ENCODE results near the gene WDTC1.

WDTC1 gene

GRCh38 chr1:27346991-27347624 lies 112.7 kb downstream of the WDTC1 start:
- H3K4me1 ChIP-seq (ENCODE audit: control insufficient read depth, insufficient read depth, low read length): peaks cover 15% of the 10 kb centered on the region
- no peak overlapping the region for H3K4me3 ChIP-seq (ENCODE audit: low read depth, low read length)

GRCh38 chr1:27348861-27349783 lies 114.7 kb downstream of the WDTC1 start:
- Histone ChIP-seq H3K27ac (ENCODE audit: low read depth, low read length) (peak overlapping the region; percentile 47), H3K4me3 (ENCODE audit: low read depth, low read length) (peak overlapping the region; percentile 63), H3K4me1 (ENCODE audit: control insufficient read depth, insufficient read depth, low read length) (peaks cover 9% of the 10 kb centered on the region; the same call in 1 of the 2 replicates), H3K27me3 (ENCODE audit: control insufficient read depth, insufficient read depth, low read length) (peaks cover 15% of the 10 kb centered on the region), H3K9ac (ENCODE audit: low read depth, low read length) (peak overlapping the region; percentile 29; the same call in 1 of the 2 replicates), H3K9me3 (ENCODE audit: control insufficient read depth, insufficient read depth, low read length) (no peaks in the 10 kb centered on the region), H3K36me3 (ENCODE audit: control insufficient read depth, insufficient read depth, low read length) (no peaks in the 10 kb centered on the region)

More at GRCh38 chr1:27346991-27347624, 112.7 kb downstream of the WDTC1 start:
- Histone ChIP-seq H3K9ac (ENCODE audit: low read depth, low read length) (no peak overlapping the region), H3K27me3 (ENCODE audit: control insufficient read depth, insufficient read depth, low read length) (peaks cover 15% of the 10 kb centered on the region), H3K36me3 (ENCODE audit: control insufficient read depth, insufficient read depth, low read length) (no peaks in the 10 kb centered on the region), H3K27ac (ENCODE audit: low read depth, low read length) (no peak overlapping the region), H3K9me3 (ENCODE audit: control insufficient read depth, insufficient read depth, low read length) (no peaks in the 10 kb centered on the region)

- Histone ChIP-seq H3K36me3 (ENCODE audit: control insufficient read depth, insufficient read depth, low read length) (no peaks in the 10 kb centered on the region), H3K4me3 (ENCODE audit: low read depth, low read length) (peak overlapping the region; percentile 63), H3K4me1 (ENCODE audit: control insufficient read depth, insufficient read depth, low read length) (peaks cover 9% of the 10 kb centered on the region; the same call in 1 of the 2 replicates), H3K27me3 (ENCODE audit: control insufficient read depth, insufficient read depth, low read length) (peaks cover 15% of the 10 kb centered on the region), H3K27ac (ENCODE audit: low read depth, low read length) (no peak overlapping the region), H3K9me3 (ENCODE audit: control insufficient read depth, insufficient read depth, low read length) (no peaks in the 10 kb centered on the region), H3K9ac (ENCODE audit: low read depth, low read length) (no peak overlapping the region)
Measured at GRCh38 chr1:27349784-27350662, 115.6 kb downstream of the WDTC1 start.

GRCh38 chr1:27350663-27351540 lies 116.5 kb downstream of the WDTC1 start:
- Histone ChIP-seq H3K9ac (ENCODE audit: low read depth, low read length) (0 out of 2 replicates have a peak overlapping the region, but pooled peaks have one; percentile 16), H3K36me3 (ENCODE audit: control insufficient read depth, insufficient read depth, low read length) (0 out of 2 replicates have a peak, but pooled peaks cover 4% of the 10 kb centered on the region), H3K27ac (ENCODE audit: low read depth, low read length) (peak overlapping the region; percentile 60), H3K4me3 (ENCODE audit: low read depth, low read length) (peak overlapping the region; percentile 63), H3K4me1 (ENCODE audit: control insufficient read depth, insufficient read depth, low read length) (peaks cover 9% of the 10 kb centered on the region; the same call in 1 of the 2 replicates), H3K9me3 (ENCODE audit: control insufficient read depth, insufficient read depth, low read length) (no peaks in the 10 kb centered on the region), H3K27me3 (ENCODE audit: control insufficient read depth, insufficient read depth, low read length) (peaks cover 15% of the 10 kb centered on the region)

- 0 out of 2 replicates have a peak, but pooled peaks cover 5% of the 10 kb centered on the region for H3K36me3 ChIP-seq (ENCODE audit: control insufficient read depth, insufficient read depth, low read length)
- H3K27ac ChIP-seq (ENCODE audit: low read depth, low read length): peak overlapping the region; percentile 60
- peak overlapping the region; percentile 63 for H3K4me3 ChIP-seq (ENCODE audit: low read depth, low read length)
- H3K9me3 ChIP-seq (ENCODE audit: control insufficient read depth, insufficient read depth, low read length): no peaks in the 10 kb centered on the region
- H3K27me3 ChIP-seq (ENCODE audit: control insufficient read depth, insufficient read depth, low read length): peaks cover 15% of the 10 kb centered on the region
- H3K9ac ChIP-seq (ENCODE audit: low read depth, low read length): 0 out of 2 replicates have a peak overlapping the region, but pooled peaks have one; percentile 16
- H3K4me1 ChIP-seq (ENCODE audit: control insufficient read depth, insufficient read depth, low read length): peaks cover 9% of the 10 kb centered on the region; the same call in 1 of the 2 replicates
Measured at GRCh38 chr1:27351541-27352107, 117.2 kb downstream of the WDTC1 start.

- Histone ChIP-seq H3K27me3 (ENCODE audit: control insufficient read depth, insufficient read depth, low read length) (peaks cover 21% of the 10 kb centered on the region), H3K9ac (ENCODE audit: low read depth, low read length) (no peak overlapping the region), H3K4me3 (ENCODE audit: low read depth, low read length) (no peak overlapping the region), H3K9me3 (ENCODE audit: control insufficient read depth, insufficient read depth, low read length) (no peaks in the 10 kb centered on the region), H3K36me3 (ENCODE audit: control insufficient read depth, insufficient read depth, low read length) (0 out of 2 replicates have a peak, but pooled peaks cover 5% of the 10 kb centered on the region), H3K27ac (ENCODE audit: low read depth, low read length) (no peak overlapping the region), H3K4me1 (ENCODE audit: control insufficient read depth, insufficient read depth, low read length) (peaks cover 13% of the 10 kb centered on the region; the same call in 1 of the 2 replicates)
Measured at GRCh38 chr1:27353166-27353565, 118.7 kb downstream of the WDTC1 start.

- Histone ChIP-seq H3K27me3 (ENCODE audit: control insufficient read depth, insufficient read depth, low read length) (peaks cover 26% of the 10 kb centered on the region), H3K4me1 (ENCODE audit: control insufficient read depth, insufficient read depth, low read length) (peaks cover 13% of the 10 kb centered on the region; the same call in 1 of the 2 replicates), H3K36me3 (ENCODE audit: control insufficient read depth, insufficient read depth, low read length) (0 out of 2 replicates have a peak, but pooled peaks cover 5% of the 10 kb centered on the region), H3K9me3 (ENCODE audit: control insufficient read depth, insufficient read depth, low read length) (no peaks in the 10 kb centered on the region), H3K4me3 (ENCODE audit: low read depth, low read length) (no peak overlapping the region), H3K27ac (ENCODE audit: low read depth, low read length) (no peak overlapping the region), H3K9ac (ENCODE audit: low read depth, low read length) (no peak overlapping the region)
Measured at GRCh38 chr1:27353629-27354028, 119.2 kb downstream of the WDTC1 start.

GRCh38 chr1:27355683-27356082 lies 121.3 kb downstream of the WDTC1 start:
- Histone ChIP-seq H3K36me3 (ENCODE audit: control insufficient read depth, insufficient read depth, low read length) (0 out of 2 replicates have a peak, but pooled peaks cover 5% of the 10 kb centered on the region), H3K4me1 (ENCODE audit: control insufficient read depth, insufficient read depth, low read length) (peaks cover 12% of the 10 kb centered on the region), H3K27me3 (ENCODE audit: control insufficient read depth, insufficient read depth, low read length) (peaks cover 31% of the 10 kb centered on the region), H3K9me3 (ENCODE audit: control insufficient read depth, insufficient read depth, low read length) (no peaks in the 10 kb centered on the region), H3K9ac (ENCODE audit: low read depth, low read length) (no peak overlapping the region), H3K4me3 (ENCODE audit: low read depth, low read length) (no peak overlapping the region), H3K27ac (ENCODE audit: low read depth, low read length) (no peak overlapping the region)

- Histone ChIP-seq H3K27me3 (ENCODE audit: control insufficient read depth, insufficient read depth, low read length) (peaks cover 36% of the 10 kb centered on the region), H3K9ac (ENCODE audit: low read depth, low read length) (no peak overlapping the region), H3K27ac (ENCODE audit: low read depth, low read length) (no peak overlapping the region), H3K4me3 (ENCODE audit: low read depth, low read length) (no peak overlapping the region), H3K9me3 (ENCODE audit: control insufficient read depth, insufficient read depth, low read length) (no peaks in the 10 kb centered on the region), H3K36me3 (ENCODE audit: control insufficient read depth, insufficient read depth, low read length) (0 out of 2 replicates have a peak, but pooled peaks cover 5% of the 10 kb centered on the region), H3K4me1 (ENCODE audit: control insufficient read depth, insufficient read depth, low read length) (peaks cover 12% of the 10 kb centered on the region)
Measured at GRCh38 chr1:27356277-27356618, 121.8 kb downstream of the WDTC1 start.
